Heart left ventricle (tissue), 16 donors: ENCODE measurements around the gene NAA20. TPM values are rescaled to one million over a fixed set of nuclear protein-coding genes. Genes with fewer than 3 reads are reported as not detected.

Source experiments
- ATAC-seq, 4 donors: fragments of 200-7000 bp; cut with Tn5 transposase; one replicate each; pipeline ENCODE4 v1.9.1; 2020 to 2022; ENCODE audit warnings: moderate library complexity in 4 of 4, mild to moderate bottlenecking in 3 of 4, moderate number of reproducible peaks in 1 of 4
- DNase-seq, 5 donors: peaks; one replicate each; pipeline ENCODE4 v3.0.0-alpha.2; 2020
- H3K27ac ChIP-seq, 12 donors: fragments of 200-600 bp; sonication (generic) in 4 of 12; one replicate each; pipeline versions ENCODE4 v1.5.0 to v1.8.0; 2016 to 2022; ENCODE audit warnings: mild to moderate bottlenecking in 2 of 12
- H3K27me3 ChIP-seq, 9 donors: fragments of 200-600 bp; sonication (generic) in 2 of 9; one replicate each; pipeline versions ENCODE4 v1.5.1 to v1.8.0; 2016 to 2022; ENCODE audit warnings: mild to moderate bottlenecking in 3 of 9
- H3K36me3 ChIP-seq, 9 donors: fragments of 200-600 bp; sonication (generic) in 2 of 9; one replicate each; pipeline versions ENCODE4 v1.5.0 to v1.8.0; 2018 to 2022; ENCODE audit warnings: mild to moderate bottlenecking in 2 of 9
- H3K4me1 ChIP-seq, 12 donors: fragments of 200-600 bp; sonication (generic) in 4 of 12; one replicate each; pipeline versions ENCODE4 v1.5.0 to v1.8.0; 2016 to 2022; ENCODE audit warnings: mild to moderate bottlenecking in 3 of 12
- H3K4me3 ChIP-seq, 12 donors: fragments of 200-600 bp; sonication (generic) in 4 of 12; one replicate each; pipeline versions ENCODE4 v1.5.0 to v1.8.0; 2017 to 2022; ENCODE audit warnings: mild to moderate bottlenecking in 9 of 12, moderate library complexity in 4 of 12
- H3K9me3 ChIP-seq, 12 donors: fragments of 200-600 bp; sonication (generic) in 4 of 12; one replicate each; pipeline versions ENCODE4 v1.5.0 to v1.8.0; 2016 to 2022; ENCODE audit warnings: mild to moderate bottlenecking in 1 of 12
- CTCF ChIP-seq, 12 donors: fragments of 200-600 bp; sonication (generic) in 4 of 12; IDR thresholded peaks; one replicate each; pipeline versions ENCODE4 v1.5.0 to v1.8.0; 2018 to 2022; ENCODE audit warnings: antibody characterized with exemption in 12 of 12, mild to moderate bottlenecking in 5 of 12
- POLR2A ChIP-seq, 2 donors: fragments of 450-650 bp; IDR thresholded peaks; one replicate each; pipeline ENCODE4 v1.6.1; 2017; ENCODE audit warnings: antibody characterized with exemption in 2 of 2, mild to moderate bottlenecking in 2 of 2, moderate library complexity in 2 of 2
- WGBS, 4 donors: extraction: QIAGEN DNeasy Blood & Tissue Kit in 2 of 4; methylation state at CpG; one replicate each; pipeline versions ENCODE4 v1.1.5 to v1.1.7; 2013 to 2018; 5-methylcytosine and 5-hydroxymethylcytosine counted together
- intact Hi-C, 10 donors: fragments of 100-400 bp; cut with DNase I; formaldehyde crosslinking; loops; one replicate each; pipeline versions ENCODE4 v1.11.1 to v1.14.2; 2022
- polyA plus RNA-seq, 2 donors: library from polyadenylated mRNA; stranded (reverse); fragments of 200-250 nt; gene quantifications; one replicate each; pipeline ENCODE4 v1.2.3, GENCODE V29; 2013
- total RNA-seq, 9 donors: library from RNA; depleted of rRNA in 2 of 9; stranded (reverse); fragments of >200 nt in 2 of 9; fragmentation: NEBNext Ultra II Directional in 3 of 9; extraction: Animal tissue kit (Norgen Biotek cat#: 25700) in 3 of 9; gene quantifications; one replicate each; pipeline versions ENCODE4 v1.1.0 to v1.2.4, GENCODE V29; 2016 to 2023
- donor health status: ischemic (EF 13 %, LVEDD 7.1; RV severe dilation, severe dysfunction).
- donor health status: healthy with polysubstance abuse.
- donor health status: DM: no; HTN: yes; CAD: no.
- donor health status: DM: no; HTN: no; CAD: no.
- donor health status: ischemic (EF 25% LVEDD 6.9; RV normal size, moderate dysfunction).
- donor health status: ischemic (EF 25% LVEDD 5.7; RV mildly dilated, moderate dysfunction).
- donor health status: healthy.
- donor health status: DM: yes; HTN: yes; CAD: no.
- donor health status: ischemic (EF 35%, LVEDD 5.7; RV mildly dilated, moderate dysfunction).
- donor health status: nonischemic (EF 11% LVEDD 7.7; RV severe dilation, severe dysfunction).
- donor health status: DM: yes; HTN: yes; CAD: no.
- donor health status: PGD.
- donor health status: ischemic (EF 29% LVEDD 5.4; RV normal size, mild dysfunction).
- donor health status: nonischemic (EF 23%, LVEDD 6.1; RV moderate dilation, normal function).

The NAA20 gene
- total and polyA plus RNA-seq, 11 donors: 36.0 to 130 (median 59.7) TPM

- TF ChIP-seq POLR2A (IDR thresholded peaks at IDR 0.05) (no peak), CTCF (IDR thresholded peaks at IDR 0.05) (no peak)
- Histone ChIP-seq H3K27ac (peak overlapping the region; percentile 90 to 96 (median 94)), H3K4me1 (peaks cover 12 to 98% (median 69%) of the 10 kb centered on the region in 12 donors), H3K9me3 (no peaks in the 10 kb centered on the region), H3K4me3 (peak overlapping the region; percentile 42 to 79 (median 64)), H3K27me3 (no peaks in the 10 kb centered on the region), H3K36me3 (peaks cover 0 to 61% (median 38%) of the 10 kb centered on the region in 9 donors)
- intact Hi-C loops: loop anchor here in 5 of 10 donors (2.0 to 5.0 kb wide), 7 partner anchors 33 to 213 kb away; no protein-coding TSS in a partner anchor
- peak; percentile 6 to 27 (median 14) for ATAC-seq
- DNase-seq: peak in 3 of 5 donors; percentile 26 to 55 (median 52)
- WGBS, 4 donors: 14 to 20% (median 15%) methylated on average over 16 to 18 of the region's 18 CpGs
Measured at GRCh38 chr20:19975436-19975799, 41.7 kb upstream of the NAA20 start.

- WGBS, 4 donors: 24 to 42% (median 33%) methylated on average over 9 of the region's 9 CpGs
- intact Hi-C loops: loop anchor here in 5 of 10 donors (2.0 to 5.0 kb wide), 8 partner anchors 17 to 214 kb away; no protein-coding TSS in a partner anchor
- Histone ChIP-seq H3K4me1 (peaks cover 13 to 98% (median 74%) of the 10 kb centered on the region in 12 donors), H3K27ac (peak overlapping the region; percentile 90 to 96 (median 94)), H3K4me3 (peak overlapping the region; percentile 42 to 79 (median 64)), H3K27me3 (no peaks in the 10 kb centered on the region), H3K9me3 (no peaks in the 10 kb centered on the region), H3K36me3 (peaks cover 0 to 59% (median 38%) of the 10 kb centered on the region in 9 donors)
- ATAC-seq (peak in 1 of 4 donors; percentile 19), DNase-seq (peak in 2 of 5 donors; percentile 33 to 52)
- TF ChIP-seq CTCF (IDR thresholded peaks at IDR 0.05): no peak
- TF ChIP-seq POLR2A (IDR thresholded peaks at IDR 0.05): no peak
Measured at GRCh38 chr20:19975901-19976300, 41.3 kb upstream of the NAA20 start.

GRCh38 chr20:19976595-19977372 is 40.4 kb upstream of the NAA20 start:
- DNase-seq (peak; percentile 69 to 79 (median 72)), ATAC-seq (peak; percentile 53 to 77 (median 62))
- TF ChIP-seq POLR2A (IDR thresholded peaks at IDR 0.05) (peak in 1 of 2 donors; percentile 20), CTCF (IDR thresholded peaks at IDR 0.05) (no peak)
- peaks cover 16 to 98% (median 83%) of the 10 kb centered on the region in 12 donors for H3K4me1 ChIP-seq
- H3K27me3 ChIP-seq: no peaks in the 10 kb centered on the region
- intact Hi-C loops: loop anchor here in 5 of 10 donors (2.0 to 5.0 kb wide), 7 partner anchors 16 to 214 kb away; no protein-coding TSS in a partner anchor
- peak overlapping the region; percentile 42 to 79 (median 64) for H3K4me3 ChIP-seq
- WGBS, 4 donors: 25 to 37% (median 33%) methylated on average over 8 of the region's 8 CpGs
- H3K36me3 ChIP-seq: peaks cover 0 to 50% (median 33%) of the 10 kb centered on the region in 9 donors
- peak overlapping the region; percentile 90 to 96 (median 94) for H3K27ac ChIP-seq
- no peaks in the 10 kb centered on the region for H3K9me3 ChIP-seq

GRCh38 chr20:19977373-19977770 is 39.8 kb upstream of the NAA20 start:
- Histone ChIP-seq H3K36me3 (peaks cover 0 to 45% (median 30%) of the 10 kb centered on the region in 9 donors), H3K4me3 (peak overlapping the region in 11 of 12 donors; percentile 42 to 79 (median 64)), H3K27ac (peak overlapping the region; percentile 90 to 96 (median 94)), H3K27me3 (no peaks in the 10 kb centered on the region), H3K9me3 (no peaks in the 10 kb centered on the region), H3K4me1 (peaks cover 16 to 96% (median 86%) of the 10 kb centered on the region in 12 donors)
- DNase-seq: no peak
- no peak for TF ChIP-seq CTCF (IDR thresholded peaks at IDR 0.05)
- intact Hi-C loops: loop anchor here in 5 of 10 donors (2.0 to 5.0 kb wide), 7 partner anchors 15 to 215 kb away; no protein-coding TSS in a partner anchor
- WGBS, 4 donors: 36 to 44% (median 39%) methylated on average over 5 of the region's 5 CpGs
- ATAC-seq: no peak
